ENCODE measurements around the gene DDX23.

DDX23 gene

GRCh38 chr12:48794870-48795269, 57.1 kb downstream of the DDX23 start:
- H3K4me3 Mint-ChIP-seq: no peak overlapping the region
- DNase-seq: no peak

DNA sequence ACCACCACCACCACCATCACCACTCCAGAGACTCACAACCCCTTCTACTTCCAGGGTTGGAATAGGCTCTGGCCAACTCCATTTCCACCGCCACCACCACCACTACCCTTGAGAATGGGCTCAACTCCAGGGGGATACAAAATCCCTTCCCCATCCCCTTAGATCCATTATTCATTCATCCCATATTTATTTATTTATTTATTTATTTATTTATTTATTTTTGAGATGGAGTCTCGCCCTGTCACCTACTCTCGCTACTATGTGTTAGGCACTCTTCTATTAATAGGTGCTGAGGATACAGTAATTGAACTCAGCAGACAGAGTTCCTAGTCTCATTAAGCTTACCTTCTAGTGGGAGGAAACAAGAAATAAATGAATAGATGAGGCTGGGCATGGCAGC, 58.3 kb downstream of the DDX23 start:
- no peak overlapping the region for H3K27ac Mint-ChIP-seq
- no peaks in the 10 kb centered on the region for H3K36me3 Mint-ChIP-seq (ENCODE audit: low read depth)
- H3K9me3 Mint-ChIP-seq: no peaks in the 10 kb centered on the region

More at GRCh38 chr12:48794870-48795269, 57.1 kb downstream of the DDX23 start:
- peaks cover 7% of the 10 kb centered on the region for H3K27me3 Mint-ChIP-seq (ENCODE audit: low read depth, poor library complexity)
- no peak overlapping the region for H3K27ac Mint-ChIP-seq
- peaks cover 35% of the 10 kb centered on the region for H3K4me1 Mint-ChIP-seq
- TF ChIP-seq, protein P1, sequence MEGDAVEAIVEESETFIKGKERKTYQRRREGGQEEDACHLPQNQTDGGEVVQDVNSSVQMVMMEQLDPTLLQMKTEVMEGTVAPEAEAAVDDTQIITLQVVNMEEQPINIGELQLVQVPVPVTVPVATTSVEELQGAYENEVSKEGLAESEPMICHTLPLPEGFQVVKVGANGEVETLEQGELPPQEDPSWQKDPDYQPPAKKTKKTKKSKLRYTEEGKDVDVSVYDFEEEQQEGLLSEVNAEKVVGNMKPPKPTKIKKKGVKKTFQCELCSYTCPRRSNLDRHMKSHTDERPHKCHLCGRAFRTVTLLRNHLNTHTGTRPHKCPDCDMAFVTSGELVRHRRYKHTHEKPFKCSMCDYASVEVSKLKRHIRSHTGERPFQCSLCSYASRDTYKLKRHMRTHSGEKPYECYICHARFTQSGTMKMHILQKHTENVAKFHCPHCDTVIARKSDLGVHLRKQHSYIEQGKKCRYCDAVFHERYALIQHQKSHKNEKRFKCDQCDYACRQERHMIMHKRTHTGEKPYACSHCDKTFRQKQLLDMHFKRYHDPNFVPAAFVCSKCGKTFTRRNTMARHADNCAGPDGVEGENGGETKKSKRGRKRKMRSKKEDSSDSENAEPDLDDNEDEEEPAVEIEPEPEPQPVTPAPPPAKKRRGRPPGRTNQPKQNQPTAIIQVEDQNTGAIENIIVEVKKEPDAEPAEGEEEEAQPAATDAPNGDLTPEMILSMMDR (IDR thresholded peaks at IDR 0.05): no peak
- no peaks in the 10 kb centered on the region for H3K9me3 Mint-ChIP-seq
- no peaks in the 10 kb centered on the region for H3K36me3 Mint-ChIP-seq (ENCODE audit: low read depth)

DNA sequence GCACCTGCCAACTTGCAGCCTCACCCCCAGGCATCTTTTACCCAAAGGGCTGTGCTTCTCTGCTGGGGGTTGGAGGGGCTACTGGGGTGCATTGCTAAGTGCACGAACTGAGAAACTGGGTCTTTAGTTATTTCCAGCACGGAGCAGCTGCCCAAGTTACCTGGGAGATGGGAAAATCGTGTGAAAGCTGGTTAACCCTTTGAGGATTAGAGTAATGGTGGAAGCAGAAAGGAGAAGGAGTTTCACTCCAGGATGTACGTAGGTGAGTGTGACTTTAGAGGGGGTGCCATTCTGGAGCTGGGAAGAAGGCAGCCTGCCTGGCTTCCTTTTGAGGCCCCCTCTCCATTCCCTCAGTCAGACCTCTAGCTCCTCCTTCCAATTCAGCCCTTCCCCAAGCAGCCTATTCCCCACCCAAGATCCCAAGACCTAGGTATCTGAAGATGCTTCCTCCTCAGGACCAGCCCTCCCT, 62.1 kb downstream of the DDX23 start:
- Mint-ChIP-seq H3K9me3 (no peaks in the 10 kb centered on the region), H3K4me1 (peaks cover 49% of the 10 kb centered on the region), H3K27me3 (ENCODE audit: low read depth, poor library complexity) (peaks cover 12% of the 10 kb centered on the region), H3K27ac (no peak overlapping the region), H3K4me3 (peak overlapping the region; percentile 95), H3K36me3 (ENCODE audit: low read depth) (no peaks in the 10 kb centered on the region)
- TF ChIP-seq, protein P1 (IDR thresholded peaks at IDR 0.05): no peak
- no peak for DNase-seq

More for the DNA sequence above, 58.3 kb downstream of the DDX23 start:
- Mint-ChIP-seq H3K4me3 (no peak overlapping the region), H3K27me3 (ENCODE audit: low read depth, poor library complexity) (peaks cover 7% of the 10 kb centered on the region), H3K4me1 (peaks cover 38% of the 10 kb centered on the region)
- no peak for DNase-seq
- TF ChIP-seq, protein P1 (IDR thresholded peaks at IDR 0.05): no peak

GRCh38 chr12:48788854-48789775, 62.8 kb downstream of the DDX23 start, which contains the start of gene ADCY6:
TSS of gene ADCY6 (minus strand) at chr12:48789089. CDS start at chr12:48783434, 5,655 bp downstream.
- peak within 1 kb of the TSS; percentile 95 for H3K4me3 Mint-ChIP-seq
- H3K27ac Mint-ChIP-seq: no peak within 1 kb of the TSS
- DNase-seq: peak; percentile 81
- no peaks in the 10 kb centered on the region for H3K9me3 Mint-ChIP-seq
- no peaks in the 10 kb centered on the region for H3K36me3 Mint-ChIP-seq (ENCODE audit: low read depth)
- peaks cover 45% of the 10 kb centered on the region for H3K4me1 Mint-ChIP-seq
- H3K27me3 Mint-ChIP-seq (ENCODE audit: low read depth, poor library complexity): peaks cover 12% of the 10 kb centered on the region
- TF ChIP-seq, protein P1 (IDR thresholded peaks at IDR 0.05): no peak

- H3K27me3 Mint-ChIP-seq (ENCODE audit: low read depth, poor library complexity): peaks cover 11% of the 10 kb centered on the region
- peaks cover 45% of the 10 kb centered on the region for H3K4me1 Mint-ChIP-seq
- no peak for DNase-seq
- peak overlapping the region; percentile 95 for H3K4me3 Mint-ChIP-seq
- no peaks in the 10 kb centered on the region for H3K36me3 Mint-ChIP-seq (ENCODE audit: low read depth)
- H3K9me3 Mint-ChIP-seq: no peaks in the 10 kb centered on the region
- TF ChIP-seq, protein P1 (IDR thresholded peaks at IDR 0.05): no peak
- no peak overlapping the region for H3K27ac Mint-ChIP-seq
Measured at GRCh38 chr12:48788524-48788853, 63.5 kb downstream of the DDX23 start.

Data from nephron progenitor cell (in vitro differentiated cells).